ENCODE measurements around the gene ARSI.

DNA sequence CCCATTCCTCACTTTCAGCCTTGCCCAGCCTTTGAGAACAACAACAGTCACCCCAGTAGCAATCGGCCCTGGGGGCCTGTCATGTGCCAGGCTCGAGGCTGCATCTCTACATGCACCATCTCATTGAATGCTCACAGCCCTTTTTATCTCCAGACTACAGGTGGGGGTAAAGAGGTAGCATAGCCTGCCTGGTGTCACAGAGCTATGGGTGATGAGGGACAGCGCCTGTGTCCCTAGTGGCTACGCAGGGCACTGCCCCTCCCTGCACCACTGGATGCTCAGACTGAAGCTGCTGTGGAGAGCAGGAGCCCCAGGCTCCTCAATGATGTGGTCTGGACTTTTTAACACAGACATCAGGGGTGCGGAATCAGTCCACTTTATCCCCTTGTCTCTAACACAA lies 15.9 kb downstream of the ARSI start:
- TF ChIP-seq CTCF (conservative IDR thresholded peaks at IDR 0.05 in 1 of 2, IDR thresholded peaks at IDR 0.05 in 1 of 2; ENCODE audit: extremely low read depth in 1 of 2, insufficient read depth in 1 of 2, low read depth in 1 of 2, low read length in 2 of 2) (peak; percentile 26 to 34), EZH2 (IDR thresholded peaks at IDR 0.05; ENCODE audit: borderline replicate concordance, low read length) (no peak)

Data from mammary epithelial cell (primary cell).